ENCODE data around the gene STXBP6.
"Not testable (repeated sequence)": the region's sequence is repeated elsewhere in the genome, so short reads cannot be mapped to it uniquely, and the experiment has no call there.

Gene STXBP6

DNA sequence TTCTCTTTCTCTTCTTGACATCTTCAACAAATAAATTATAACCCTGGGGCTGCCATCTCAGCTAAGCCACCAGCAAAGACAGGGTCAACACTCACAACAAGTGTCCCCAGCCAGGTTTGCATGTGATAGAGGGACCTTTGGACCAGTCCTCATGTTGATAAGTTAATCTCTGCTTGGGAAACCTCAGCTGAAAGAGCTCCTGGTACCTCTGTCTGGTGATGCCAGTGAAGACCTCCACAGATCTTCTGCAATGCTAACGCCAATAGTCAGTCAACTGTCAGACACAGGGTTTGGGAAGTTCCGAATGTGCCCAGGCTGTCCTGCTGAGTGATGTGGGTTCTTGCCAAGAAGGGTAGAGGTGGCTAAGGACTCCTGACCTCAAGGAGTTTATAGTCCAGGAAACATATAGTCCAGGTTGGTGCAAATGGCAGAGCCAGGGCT is 236.1 kb downstream of the STXBP6 start:
- DNase-seq (ENCODE audit: extremely low read depth in 1 of 2, low read depth in 1 of 2) = no peak

DNA sequence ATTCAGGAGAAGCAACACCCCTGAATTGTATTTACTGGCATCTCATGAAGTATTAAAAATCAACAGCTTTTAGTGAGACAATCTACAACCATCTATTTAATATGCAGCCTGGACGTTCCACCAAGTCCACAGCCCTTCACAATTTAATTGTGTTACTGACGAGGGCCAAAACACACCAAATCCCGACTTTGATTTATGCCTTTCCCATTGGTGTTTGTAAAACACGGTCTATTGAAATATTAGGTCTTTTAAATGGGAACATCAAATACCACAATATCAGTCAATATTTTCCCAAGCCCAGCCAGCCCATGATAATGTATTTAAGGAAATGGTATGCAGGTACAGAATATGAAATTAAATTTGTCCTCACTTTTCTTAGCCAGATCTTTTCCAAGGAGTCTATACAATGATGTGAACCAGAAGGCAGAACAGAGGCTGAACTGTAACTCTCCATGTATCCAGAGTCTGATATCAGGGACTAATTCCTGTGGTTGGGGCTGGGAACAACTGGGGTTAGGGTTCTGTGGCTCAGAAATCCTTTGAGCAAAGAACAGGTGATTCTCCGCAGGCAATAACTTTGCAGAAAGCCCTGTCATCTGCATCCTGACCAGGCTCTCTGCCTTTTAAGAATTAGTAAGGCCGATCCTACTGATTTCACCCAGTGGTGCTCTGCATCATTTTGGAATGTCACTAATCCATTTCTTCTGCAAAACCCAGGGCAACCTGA is 236.7 kb downstream of the STXBP6 start:
- DNase-seq (ENCODE audit: extremely low read depth in 1 of 2, low read depth in 1 of 2) = no peak

DNA sequence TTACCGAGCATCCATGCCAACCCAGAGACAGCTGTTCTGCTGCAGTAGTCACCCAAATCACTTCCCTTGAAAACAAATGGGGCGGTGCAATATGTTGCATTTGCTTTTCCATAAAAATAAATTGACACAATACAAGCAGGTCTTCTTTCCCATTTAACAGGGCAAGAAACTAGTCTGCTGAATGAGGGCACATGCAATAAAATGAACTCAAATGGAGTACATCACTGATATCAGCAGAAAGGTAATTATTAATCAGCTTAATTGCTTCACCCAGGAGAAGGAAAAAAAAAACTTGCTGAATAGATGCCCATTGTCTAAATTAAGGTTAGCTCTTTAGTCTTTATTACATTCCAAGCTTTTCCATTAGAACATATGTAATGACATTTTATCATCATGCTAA is 240.8 kb downstream of the STXBP6 start:
- DNase-seq (ENCODE audit: extremely low read depth in 1 of 2, low read depth in 1 of 2) = no peak

DNA sequence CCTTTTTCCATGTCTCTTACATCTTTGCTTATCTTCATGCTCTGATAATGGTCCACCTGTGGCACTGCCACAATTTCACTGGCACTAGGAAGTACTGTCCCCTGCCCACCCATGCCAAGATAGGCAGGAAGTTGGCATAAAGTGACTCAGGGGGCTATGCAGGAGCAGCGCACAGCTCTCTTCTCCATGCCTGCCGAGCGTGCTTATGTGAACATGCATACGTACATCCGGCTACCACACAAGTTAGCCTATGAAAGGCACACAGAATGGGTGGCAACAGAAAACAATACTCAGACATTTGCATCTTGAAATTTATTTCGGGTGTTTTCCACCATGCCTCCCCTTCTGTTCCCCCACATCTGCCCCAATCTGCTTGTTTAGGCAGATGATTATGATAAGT is 241.5 kb downstream of the STXBP6 start:
- DNase-seq (ENCODE audit: extremely low read depth in 1 of 2, low read depth in 1 of 2) = no peak

GRCh38 chr14:24806061-24806678 is 243.8 kb downstream of the STXBP6 start:
- no peak for DNase-seq (ENCODE audit: extremely low read depth in 1 of 2, low read depth in 1 of 2)

GRCh38 chr14:24804552-24805212 is 245.3 kb downstream of the STXBP6 start:
- no peak for DNase-seq (ENCODE audit: extremely low read depth in 1 of 2, low read depth in 1 of 2)

GRCh38 chr14:24803933-24804494 is 245.9 kb downstream of the STXBP6 start:
- no peak for DNase-seq (ENCODE audit: extremely low read depth in 1 of 2, low read depth in 1 of 2)

- DNase-seq (ENCODE audit: extremely low read depth in 1 of 2, low read depth in 1 of 2) = not testable (repeated sequence)
Measured at GRCh38 chr14:24803426-24803825, 246.5 kb downstream of the STXBP6 start.

DNA sequence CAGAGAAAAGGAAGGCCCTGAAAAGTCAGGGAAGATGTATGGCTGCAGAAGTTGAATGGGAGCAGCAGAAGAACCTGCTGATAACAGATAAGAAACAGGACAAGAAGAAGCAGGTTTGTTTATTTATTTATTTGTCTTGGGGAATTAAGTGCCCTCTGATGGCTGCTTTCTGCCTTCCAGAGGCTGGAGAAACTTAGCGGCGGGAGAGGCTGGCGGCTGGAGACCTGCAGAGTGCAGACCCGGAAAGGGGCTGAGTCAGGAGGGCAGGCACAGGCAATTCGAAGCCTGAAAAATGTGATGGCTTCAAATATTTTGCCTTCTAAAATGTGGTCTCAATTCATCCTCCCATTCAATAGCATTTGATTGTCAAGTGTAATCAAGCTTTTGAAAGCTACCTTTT is 247.7 kb downstream of the STXBP6 start:
- DNase-seq (ENCODE audit: extremely low read depth in 1 of 2, low read depth in 1 of 2) = no peak

DNA sequence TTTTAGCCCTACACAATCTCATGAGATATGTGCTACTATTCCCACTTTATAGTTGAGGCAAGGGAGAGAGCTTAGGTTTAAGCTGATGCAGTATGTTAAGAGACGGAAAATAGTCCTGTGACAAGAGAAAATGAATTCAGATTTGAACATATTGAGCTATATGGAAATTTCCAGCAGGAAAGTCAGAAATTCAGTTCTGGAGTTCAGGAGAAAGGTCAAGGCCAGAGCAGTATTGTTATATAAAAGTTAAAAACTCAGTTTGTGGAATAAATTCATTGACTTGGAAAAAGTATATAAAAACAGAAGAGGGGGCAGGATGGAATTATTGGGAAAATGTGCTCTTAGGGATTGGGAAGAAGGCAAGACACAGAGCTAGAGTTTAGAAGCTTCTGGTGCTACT is 248.9 kb downstream of the STXBP6 start:
- DNase-seq (ENCODE audit: extremely low read depth in 1 of 2, low read depth in 1 of 2) = no peak

GRCh38 chr14:24798911-24799462 is 251.0 kb downstream of the STXBP6 start:
- DNase-seq (ENCODE audit: extremely low read depth in 1 of 2, low read depth in 1 of 2) = no peak

GRCh38 chr14:24795406-24795805 is 254.5 kb downstream of the STXBP6 start:
- DNase-seq (ENCODE audit: extremely low read depth in 1 of 2, low read depth in 1 of 2) = no peak

DNA sequence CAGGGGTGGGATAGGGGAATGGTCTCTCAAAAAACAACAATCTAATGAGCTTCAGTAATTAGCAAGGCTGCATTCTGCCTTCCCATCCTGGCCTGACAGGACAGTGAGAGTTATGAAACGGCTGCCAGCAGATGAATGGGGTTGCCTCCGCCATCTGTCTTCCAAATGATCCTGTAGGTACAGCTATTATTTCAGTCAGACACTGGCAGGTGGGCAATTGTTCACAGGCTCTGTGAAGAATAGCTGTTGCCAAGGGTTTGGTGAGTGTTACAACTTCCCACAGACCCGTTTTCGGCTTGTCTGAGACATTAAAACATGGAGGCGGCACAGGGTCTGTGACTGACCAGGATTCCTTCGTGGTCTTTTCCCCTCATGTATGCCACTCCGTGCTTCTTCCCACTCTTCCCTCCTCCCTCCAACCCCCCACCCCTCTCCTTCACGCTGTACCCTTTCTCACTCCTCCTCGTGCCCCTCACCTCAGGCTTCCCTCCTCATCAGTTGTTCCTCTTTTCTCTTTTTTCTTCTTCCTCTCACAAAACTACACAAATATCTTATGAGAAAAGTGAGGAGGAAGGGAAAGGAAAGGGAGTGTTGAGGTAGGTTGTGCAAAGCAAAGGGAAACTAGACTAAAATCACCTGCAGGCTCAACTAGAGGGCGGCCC is 255.2 kb downstream of the STXBP6 start:
- no peak for DNase-seq (ENCODE audit: extremely low read depth in 1 of 2, low read depth in 1 of 2)

DNA sequence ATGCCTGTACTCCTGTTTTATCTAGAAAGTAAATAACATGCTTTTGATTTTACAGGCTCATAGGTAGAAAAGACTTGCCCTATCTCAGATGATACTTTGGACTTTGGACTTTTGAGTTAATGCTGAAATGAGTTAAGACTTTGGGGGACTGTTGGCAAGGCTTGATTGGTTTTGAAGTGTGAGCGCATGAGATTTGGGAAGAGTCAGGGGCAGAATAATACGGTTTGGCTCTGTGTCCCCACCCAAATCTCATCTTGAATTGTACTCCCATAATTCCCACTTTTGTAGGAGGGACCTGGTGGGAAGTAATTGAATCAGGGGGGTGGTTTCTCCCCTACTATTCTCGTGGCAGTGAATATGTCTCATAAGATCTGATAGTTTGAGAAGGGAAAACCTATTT is 259.8 kb downstream of the STXBP6 start:
- DNase-seq (ENCODE audit: extremely low read depth in 1 of 2, low read depth in 1 of 2) = no peak

GRCh38 chr14:24789378-24789884 is 260.5 kb downstream of the STXBP6 start:
- no peak for DNase-seq (ENCODE audit: extremely low read depth in 1 of 2, low read depth in 1 of 2)

DNA sequence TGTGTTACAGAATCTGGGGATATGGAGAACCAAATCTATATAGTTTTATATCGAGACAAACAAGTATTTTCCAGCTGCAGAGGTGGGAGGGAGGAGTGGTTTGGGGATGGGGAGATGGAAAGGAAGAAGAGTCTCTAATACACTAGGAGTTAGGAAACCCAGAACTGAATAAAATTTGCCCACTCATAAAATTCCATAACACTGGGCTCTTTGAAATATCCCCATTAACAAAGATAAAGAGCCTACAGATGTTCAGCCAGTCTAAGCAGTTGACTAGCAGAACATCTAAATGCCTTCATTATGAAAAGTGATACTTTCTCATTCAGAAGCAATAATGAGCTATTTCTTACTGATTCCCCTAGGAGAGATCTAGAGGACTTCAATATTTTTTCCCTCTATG is 264.2 kb downstream of the STXBP6 start:
- DNase-seq (ENCODE audit: extremely low read depth in 1 of 2, low read depth in 1 of 2) = no peak

GRCh38 chr14:24784981-24785380 is 265.0 kb downstream of the STXBP6 start:
- DNase-seq (ENCODE audit: extremely low read depth in 1 of 2, low read depth in 1 of 2) = no peak

- DNase-seq (ENCODE audit: extremely low read depth in 1 of 2, low read depth in 1 of 2) = no peak
Measured at GRCh38 chr14:24783791-24784190, 266.2 kb downstream of the STXBP6 start.

DNA sequence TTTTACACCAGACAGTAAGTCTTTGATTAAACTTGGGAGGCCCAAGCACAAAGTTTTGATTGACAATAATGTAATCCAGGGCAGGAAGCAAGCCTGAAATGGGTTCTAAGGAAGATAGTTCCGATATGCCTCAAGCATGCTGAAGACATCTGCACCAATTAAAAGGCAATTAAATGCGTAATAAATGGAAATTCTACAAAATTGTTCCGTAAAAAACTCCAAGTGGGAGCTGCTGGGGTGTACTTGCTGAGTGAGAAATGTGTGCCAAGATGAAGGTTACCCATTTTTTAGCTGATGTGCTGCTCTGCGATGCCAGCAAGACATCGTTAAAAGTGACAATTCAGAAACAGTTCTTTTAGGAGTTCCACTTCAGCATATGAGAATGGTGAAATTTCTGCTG is 269.7 kb downstream of the STXBP6 start:
- no peak for DNase-seq (ENCODE audit: extremely low read depth in 1 of 2, low read depth in 1 of 2)

GRCh38 chr14:24777678-24778077 is 272.3 kb downstream of the STXBP6 start:
- DNase-seq (ENCODE audit: extremely low read depth in 1 of 2, low read depth in 1 of 2) = no peak

- DNase-seq (ENCODE audit: extremely low read depth in 1 of 2, low read depth in 1 of 2) = no peak
Measured at GRCh38 chr14:24775950-24776349, 274.0 kb downstream of the STXBP6 start.

Measured in activated CD8-positive, alpha-beta memory T cell treated with anti-CD3 and anti-CD28 coated beads for 1 hour (primary cell).